ENCODE measurements around the gene GUCY2F.

The GUCY2F gene

GRCh38 chrX:109398061-109398460 lies 83.8 kb downstream of the GUCY2F start:
- DNase-seq (ENCODE audit: low read depth in 2 of 3, low spot score in 2 of 3) = no peak

GRCh38 chrX:109393859-109394258 lies 88.0 kb downstream of the GUCY2F start:
- DNase-seq (ENCODE audit: low read depth in 2 of 3, low spot score in 2 of 3) = no peak

- no peak for DNase-seq (ENCODE audit: low read depth in 2 of 3, low spot score in 2 of 3)
Measured at GRCh38 chrX:109392895-109393294, 89.0 kb downstream of the GUCY2F start.

- DNase-seq (ENCODE audit: low read depth in 2 of 3, low spot score in 2 of 3) = no peak
Measured at GRCh38 chrX:109390556-109390955, 91.3 kb downstream of the GUCY2F start.

- DNase-seq (ENCODE audit: low read depth in 2 of 3, low spot score in 2 of 3) = no peak
Measured at GRCh38 chrX:109389917-109390316, 92.0 kb downstream of the GUCY2F start.

GRCh38 chrX:109384699-109385098 lies 97.2 kb downstream of the GUCY2F start:
- DNase-seq (ENCODE audit: low read depth in 2 of 3, low spot score in 2 of 3) = no peak

- DNase-seq (ENCODE audit: low read depth in 2 of 3, low spot score in 2 of 3) = no peak
Measured at GRCh38 chrX:109382332-109382731, 99.6 kb downstream of the GUCY2F start.

GRCh38 chrX:109378281-109378680 lies 103.6 kb downstream of the GUCY2F start:
- DNase-seq (ENCODE audit: low read depth in 2 of 3, low spot score in 2 of 3) = no peak

GRCh38 chrX:109374262-109374960 lies 107.5 kb downstream of the GUCY2F start:
- DNase-seq (ENCODE audit: low read depth in 2 of 3, low spot score in 2 of 3) = no peak

- no peak for DNase-seq (ENCODE audit: low read depth in 2 of 3, low spot score in 2 of 3)
Measured at GRCh38 chrX:109373468-109373867, 108.4 kb downstream of the GUCY2F start.

- no peak for DNase-seq (ENCODE audit: low read depth in 2 of 3, low spot score in 2 of 3)
Measured at GRCh38 chrX:109372716-109373115, 109.2 kb downstream of the GUCY2F start.

GRCh38 chrX:109372291-109372690 lies 109.6 kb downstream of the GUCY2F start:
- no peak for DNase-seq (ENCODE audit: low read depth in 2 of 3, low spot score in 2 of 3)

GRCh38 chrX:109362101-109362500 lies 119.8 kb downstream of the GUCY2F start:
- DNase-seq (ENCODE audit: low read depth in 2 of 3, low spot score in 2 of 3) = no peak

- no peak for DNase-seq (ENCODE audit: low read depth in 2 of 3, low spot score in 2 of 3)
Measured at GRCh38 chrX:109360301-109360700, 121.6 kb downstream of the GUCY2F start.

GRCh38 chrX:109357706-109358105 lies 124.2 kb downstream of the GUCY2F start:
- no peak for DNase-seq (ENCODE audit: low read depth in 2 of 3, low spot score in 2 of 3)

- no peak for DNase-seq (ENCODE audit: low read depth in 2 of 3, low spot score in 2 of 3)
Measured at GRCh38 chrX:109356684-109357083, 125.2 kb downstream of the GUCY2F start.

- DNase-seq (ENCODE audit: low read depth in 2 of 3, low spot score in 2 of 3) = no peak
Measured at GRCh38 chrX:109352066-109352588, 129.8 kb downstream of the GUCY2F start.

GRCh38 chrX:109351557-109351956 lies 130.3 kb downstream of the GUCY2F start:
- no peak for DNase-seq (ENCODE audit: low read depth in 2 of 3, low spot score in 2 of 3)

- DNase-seq (ENCODE audit: low read depth in 2 of 3, low spot score in 2 of 3) = no peak
Measured at GRCh38 chrX:109350551-109350950, 131.3 kb downstream of the GUCY2F start.

GRCh38 chrX:109350051-109350450 lies 131.8 kb downstream of the GUCY2F start:
- DNase-seq (ENCODE audit: low read depth in 2 of 3, low spot score in 2 of 3) = no peak

- DNase-seq (ENCODE audit: low read depth in 2 of 3, low spot score in 2 of 3) = no peak
Measured at GRCh38 chrX:109347632-109348031, 134.3 kb downstream of the GUCY2F start.

GRCh38 chrX:109346491-109346890 lies 135.4 kb downstream of the GUCY2F start:
- no peak for DNase-seq (ENCODE audit: low read depth in 2 of 3, low spot score in 2 of 3)

GRCh38 chrX:109345856-109346255 lies 136.0 kb downstream of the GUCY2F start:
- no peak for DNase-seq (ENCODE audit: low read depth in 2 of 3, low spot score in 2 of 3)

All from activated CD8-positive, alpha-beta memory T cell treated with anti-CD3 and anti-CD28 coated beads for 48 hours (primary cell).